Measurements from ENCODE around the gene RAI2.
A peak's percentile ranks its signal among the peaks of the same experiment; 100 is the strongest.

RAI2 gene

DNA sequence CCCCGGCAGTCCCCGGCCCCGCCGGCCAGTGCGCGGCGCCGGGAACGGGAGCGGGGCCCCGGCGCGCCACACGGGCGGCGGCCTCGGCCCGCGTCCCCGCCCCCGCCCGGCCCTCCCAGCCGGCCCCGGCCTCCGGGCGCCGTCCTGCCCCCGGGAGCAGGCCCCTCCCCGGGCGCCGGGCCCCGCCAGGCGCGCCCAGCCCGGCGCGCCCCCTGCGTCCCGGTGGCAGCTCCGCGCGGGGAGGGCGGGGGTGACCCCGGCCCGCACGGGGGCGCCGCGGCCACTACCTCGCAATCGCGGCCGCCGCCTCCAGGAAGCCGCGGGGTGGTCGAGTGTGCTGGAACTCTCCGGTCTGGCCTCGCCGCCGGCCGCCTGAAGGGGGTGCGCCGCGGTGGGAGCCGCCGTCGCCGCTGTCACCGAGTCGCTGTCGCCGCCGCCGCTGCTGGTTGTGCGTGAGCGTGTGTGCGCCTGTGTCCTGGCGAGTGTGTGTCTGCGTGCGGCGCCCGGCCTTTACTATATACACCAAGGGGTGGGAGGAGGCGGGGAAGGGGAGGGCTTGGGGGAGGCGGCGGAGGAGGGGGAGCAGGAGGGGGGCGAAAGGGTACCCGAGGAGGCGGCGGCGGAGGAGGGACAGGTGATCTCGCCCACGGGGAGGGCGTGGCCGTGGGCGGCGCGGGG, at the start of gene RAI2:
Gene RAI2 (minus strand): TSS at position 488 of the 678 bp plus-strand sequence. CDS start 59,288 bp downstream, outside the sequence.
- DNase-seq: peak; percentile 17 to 20

DNA sequence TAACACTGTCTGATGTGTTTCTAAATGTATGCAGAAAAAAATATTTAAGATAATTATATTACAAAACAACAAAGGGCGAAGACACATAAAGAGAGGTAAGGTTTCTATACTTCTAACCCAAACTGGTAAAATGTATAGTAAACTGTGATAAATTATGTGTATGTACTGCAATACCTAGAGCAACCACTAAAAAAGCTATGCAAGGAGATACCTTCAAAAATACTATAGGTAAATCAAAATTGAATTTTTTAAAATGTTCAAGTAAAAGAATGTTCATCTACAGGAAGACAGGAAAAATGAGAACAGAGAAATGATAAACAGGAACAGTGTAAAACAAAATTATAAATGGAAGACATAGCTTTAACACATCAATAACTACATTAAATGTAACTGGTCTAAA, 27.3 kb upstream of the RAI2 start:
- no peak for DNase-seq

DNA sequence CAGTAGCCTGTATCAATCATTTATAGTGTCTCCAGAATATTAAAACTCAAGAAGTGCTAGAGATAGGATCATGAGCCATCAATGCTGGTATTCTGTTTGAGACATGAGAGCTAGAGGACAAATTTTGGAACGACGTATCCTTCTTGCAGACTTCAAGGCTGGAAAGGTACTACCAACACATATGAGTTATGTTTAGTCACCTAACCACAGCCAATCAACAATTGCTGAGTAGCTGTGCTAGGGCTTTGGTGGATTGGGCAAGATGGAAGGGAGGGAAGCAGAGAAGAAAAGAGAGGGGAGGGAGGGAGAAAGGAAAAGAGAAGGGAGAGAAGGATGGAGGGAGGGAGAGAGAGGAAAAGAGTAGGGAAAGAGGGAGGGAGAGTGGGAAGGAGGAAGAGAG, 21.6 kb upstream of the RAI2 start:
- no peak for DNase-seq

DNA sequence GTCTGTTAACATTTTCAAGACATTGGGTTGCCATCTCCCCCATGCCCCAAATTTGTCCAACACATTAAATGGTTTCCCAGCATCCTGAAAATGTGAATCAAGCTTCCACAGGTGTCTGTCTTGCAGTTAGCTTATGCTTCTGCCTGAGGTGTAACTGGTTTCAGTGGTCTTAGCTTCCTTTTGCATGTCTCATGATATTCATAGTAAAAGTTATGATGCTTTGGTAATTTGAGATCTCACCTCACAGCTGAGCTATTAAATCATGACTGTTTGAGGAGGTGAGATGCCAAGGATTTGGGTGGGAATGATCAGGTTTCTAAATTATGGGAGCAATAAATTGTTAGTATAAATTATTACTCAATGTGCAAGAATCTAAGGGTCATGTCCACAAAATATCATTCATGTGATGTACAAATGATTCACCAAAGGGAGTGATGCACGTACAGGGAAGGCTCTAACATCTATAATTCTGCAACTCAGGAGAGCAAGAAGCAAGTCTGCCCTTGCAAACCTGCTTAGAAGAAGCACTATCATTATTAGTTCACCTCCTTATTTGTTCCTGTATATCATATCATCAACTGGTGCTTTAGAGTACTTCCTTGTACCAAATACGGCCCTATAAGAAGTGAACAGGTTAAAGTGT, 17.1 kb upstream of the RAI2 start:
- DNase-seq: no peak

DNA sequence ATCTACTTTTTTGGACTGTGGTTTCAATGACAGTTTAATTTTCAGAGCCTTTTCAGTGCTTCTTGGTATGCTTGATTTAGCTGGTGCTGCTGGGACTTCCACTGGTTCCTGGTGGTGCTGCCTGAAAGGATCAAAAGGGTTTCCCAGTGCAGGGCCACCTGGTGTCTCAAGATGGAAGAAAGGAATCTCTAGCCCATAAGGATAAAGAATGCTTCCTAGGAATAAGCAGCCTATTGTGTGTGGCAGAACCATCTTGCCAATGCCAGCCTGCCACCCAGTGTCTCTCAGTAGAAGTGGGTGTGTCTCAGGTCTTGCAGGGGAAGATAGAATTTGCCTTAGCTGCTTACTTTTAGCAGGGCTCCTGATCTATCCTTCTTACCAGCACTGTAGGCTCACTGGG, 15.0 kb upstream of the RAI2 start:
- DNase-seq: no peak

DNA sequence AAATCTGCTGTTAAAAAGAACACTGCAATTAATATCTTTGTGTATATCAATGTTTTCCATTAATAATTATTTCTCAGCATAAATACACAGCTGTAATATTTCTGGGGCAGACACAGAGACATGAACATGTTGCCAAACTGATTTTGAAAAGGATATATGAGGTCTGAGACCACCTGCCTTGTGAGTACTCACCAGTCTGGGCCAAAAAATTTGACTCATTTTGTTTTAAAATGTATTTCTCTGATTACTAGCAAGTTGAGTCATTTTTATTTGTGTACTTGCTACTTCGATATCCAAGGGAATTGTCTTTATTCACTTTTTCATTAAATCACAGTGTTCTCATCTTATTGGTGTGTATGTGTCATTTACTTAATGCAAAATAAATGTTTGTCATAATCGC, 8.5 kb upstream of the RAI2 start:
- DNase-seq: no peak

DNA sequence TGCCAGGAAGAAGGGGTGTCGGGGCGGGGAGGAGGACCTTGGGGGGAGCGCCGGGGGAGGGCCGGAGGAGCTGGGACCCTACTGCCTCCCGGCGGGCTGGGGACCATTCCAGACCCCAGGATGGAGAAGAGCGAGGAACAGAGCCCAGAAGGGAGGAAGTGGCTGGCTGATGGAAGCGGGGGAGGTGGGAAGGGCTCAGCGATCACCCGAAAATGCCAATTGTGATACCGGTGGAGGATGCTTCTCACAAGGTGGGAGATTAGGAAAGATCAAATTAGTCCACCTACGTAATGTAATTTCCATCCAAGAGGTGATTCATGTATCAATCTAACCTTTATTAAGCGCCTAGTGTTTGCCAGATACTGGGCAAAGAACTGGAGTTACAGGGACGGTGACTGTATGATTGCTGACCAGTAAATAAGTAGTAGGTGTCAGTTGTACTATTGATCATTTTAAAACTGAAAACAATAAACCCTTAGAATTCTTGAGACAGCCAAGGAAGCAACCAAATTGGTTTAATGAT, 452 bp upstream of the RAI2 start:
- DNase-seq: no peak

DNA sequence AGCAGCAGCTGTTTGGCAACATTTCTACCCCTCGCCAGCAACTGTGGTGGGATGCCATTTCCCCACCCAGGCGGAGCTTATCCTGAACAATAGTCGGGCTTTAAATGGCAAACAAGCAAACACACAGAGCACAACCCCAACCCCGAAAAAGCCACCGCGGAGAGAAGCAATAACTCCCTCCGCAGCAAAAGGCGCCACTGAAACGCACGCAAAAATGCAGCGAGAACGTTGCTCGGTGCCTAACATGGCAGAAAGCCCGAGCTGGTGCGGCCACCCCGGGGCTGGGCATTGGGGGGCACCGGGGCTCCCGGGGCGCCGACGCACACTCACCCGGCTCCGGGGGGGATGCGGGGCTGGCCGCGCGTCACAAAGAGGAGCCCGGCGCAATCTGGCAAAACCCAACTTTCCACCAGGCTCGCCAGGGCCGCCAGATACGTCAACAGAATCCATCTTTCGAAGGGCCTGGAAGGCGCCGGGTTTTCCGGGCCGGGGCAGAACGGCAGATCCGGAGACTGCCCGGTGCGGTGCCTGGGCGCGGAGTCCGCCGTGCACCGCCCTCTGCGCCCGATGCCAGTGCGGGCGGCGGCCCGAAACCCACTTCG, 818 bp downstream of the RAI2 start:
- DNase-seq: no peak

DNA sequence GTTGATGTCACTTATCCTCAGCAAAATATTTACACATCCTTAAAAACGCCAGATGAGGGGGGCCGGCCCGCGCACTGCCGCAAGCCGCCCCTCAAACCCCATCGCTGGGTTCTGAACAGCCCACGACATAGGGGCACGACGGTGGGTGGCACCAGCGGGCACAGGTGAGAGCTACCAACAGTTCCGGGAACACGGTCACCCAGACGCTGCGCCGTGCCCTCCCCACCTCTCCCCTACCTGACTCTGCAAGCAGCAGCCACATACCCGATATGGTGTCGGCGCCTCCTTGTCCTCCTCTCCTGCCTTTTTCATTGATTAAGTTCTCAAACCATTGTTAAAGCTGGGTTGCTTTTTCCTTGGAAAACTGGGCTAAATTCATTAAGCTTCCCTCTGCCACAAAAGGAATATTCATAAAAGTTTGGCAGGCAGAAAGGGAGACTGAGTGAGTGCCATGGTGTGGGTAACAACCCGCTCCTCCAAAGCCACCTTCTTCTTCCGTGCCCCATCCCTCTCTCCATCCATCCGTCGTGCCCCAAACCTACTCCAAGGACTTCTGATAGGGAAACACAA, 1.4 kb downstream of the RAI2 start:
- DNase-seq: peak; percentile 8 to 15

DNA sequence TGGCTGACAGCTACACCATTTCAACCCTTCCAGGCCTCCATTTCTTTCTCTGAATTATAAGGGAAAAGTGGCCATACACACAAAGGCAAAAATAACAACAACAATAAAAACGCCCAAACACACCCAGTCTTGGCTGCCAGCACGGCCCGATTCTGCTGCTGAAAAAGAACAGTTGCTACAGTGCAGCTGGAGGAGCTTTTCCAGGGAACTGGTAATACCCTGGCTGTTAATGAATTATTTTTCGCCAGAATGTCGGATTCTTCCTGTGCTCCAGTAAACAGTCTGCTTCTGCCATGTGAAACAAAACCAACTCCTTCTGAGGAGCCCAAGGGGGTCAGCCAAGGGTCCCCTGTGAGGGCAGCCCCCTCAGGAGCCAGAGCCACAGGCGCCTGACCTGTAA, 6.6 kb downstream of the RAI2 start:
- no peak for DNase-seq

DNA sequence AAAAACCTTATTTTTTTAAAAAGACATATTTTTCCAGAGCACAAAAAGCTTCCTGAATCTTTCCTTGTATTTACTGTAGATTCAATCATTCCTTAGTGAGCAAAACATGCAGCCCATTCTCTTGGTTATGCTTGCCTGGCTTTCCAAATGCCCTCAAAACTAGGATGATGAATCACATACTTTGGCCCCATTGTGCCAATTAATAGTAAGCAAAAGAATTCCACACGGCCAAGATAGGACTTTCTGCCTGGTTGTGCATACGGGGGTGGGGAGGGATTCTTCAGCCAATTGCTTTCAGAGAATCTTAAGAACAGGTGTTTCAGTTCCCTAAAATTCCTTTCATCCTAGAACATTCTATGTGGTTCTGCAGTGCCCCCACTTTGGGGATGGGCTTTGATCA, 7.0 kb downstream of the RAI2 start:
- no peak for DNase-seq

DNA sequence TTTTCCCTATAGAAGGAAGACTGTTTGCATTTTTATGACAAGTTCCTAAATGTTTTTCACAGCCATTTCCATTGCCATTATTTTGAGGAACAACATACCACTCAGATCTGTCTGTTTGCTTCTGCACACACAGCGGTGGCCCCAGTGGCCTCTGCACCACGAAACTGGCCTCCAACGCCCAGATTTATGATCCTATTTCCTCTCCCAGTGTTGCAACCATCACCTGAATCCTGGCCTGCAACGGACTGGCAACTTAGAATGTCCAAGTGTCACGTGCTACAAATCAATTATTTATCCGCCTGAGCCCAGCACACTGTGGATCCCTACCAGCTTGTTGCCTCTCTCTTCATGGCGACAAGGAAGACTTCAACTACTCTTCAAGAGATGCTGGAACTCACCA, 9.2 kb downstream of the RAI2 start:
- DNase-seq: no peak

DNA sequence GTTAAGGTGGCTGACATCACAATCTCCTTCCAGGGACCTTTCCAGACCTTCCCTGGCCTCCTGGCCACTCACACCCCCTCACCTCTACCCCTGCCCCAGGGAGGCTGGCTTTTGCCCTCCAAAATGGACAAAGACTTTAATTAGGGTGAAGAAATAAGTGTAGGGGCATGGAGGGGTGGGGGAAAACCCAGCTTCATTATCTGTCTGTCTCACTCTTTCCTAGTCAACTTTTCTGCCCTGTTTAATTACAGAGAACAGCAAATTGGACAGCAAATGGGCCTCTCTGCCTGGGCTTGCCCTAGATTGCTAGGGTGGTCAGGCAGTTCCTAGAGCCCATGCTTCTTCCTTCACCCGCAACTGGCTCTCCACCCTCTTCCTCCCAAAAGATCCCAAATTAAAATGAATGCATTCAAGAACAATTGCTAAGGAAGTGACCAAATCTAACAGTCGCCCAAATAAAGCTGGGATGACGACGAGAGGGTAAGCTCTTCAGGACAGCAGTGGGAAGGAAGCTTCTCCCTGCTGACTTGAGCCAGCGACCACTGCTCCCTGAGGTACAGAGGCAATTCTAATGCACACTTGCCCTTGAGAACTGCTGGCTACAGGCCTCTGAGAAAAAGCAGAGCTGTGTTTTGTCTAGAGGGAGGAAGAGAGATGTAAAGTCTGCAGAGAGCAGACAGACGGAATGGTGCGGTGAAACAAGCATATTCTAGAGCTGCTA, 12.4 kb downstream of the RAI2 start:
- DNase-seq: no peak

DNA sequence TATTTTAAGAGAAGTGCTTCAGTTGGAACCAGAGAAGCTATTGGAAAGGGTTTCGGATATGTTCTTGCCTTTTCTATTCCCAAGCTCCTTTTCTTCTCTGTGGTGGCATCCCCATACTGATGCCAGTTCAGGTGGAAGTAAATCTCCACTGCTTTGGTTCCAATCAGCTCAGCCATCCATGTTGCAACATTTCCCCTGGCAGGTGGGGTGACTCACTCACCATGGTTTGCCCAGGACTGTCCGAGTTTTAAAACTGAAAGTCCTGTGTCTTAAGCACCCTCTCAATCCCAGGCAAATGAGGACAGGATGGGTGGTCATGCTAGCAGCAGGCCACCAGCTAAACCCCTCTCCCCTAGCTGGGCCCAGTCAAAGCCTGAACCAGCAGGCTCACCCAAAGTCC, 15.1 kb downstream of the RAI2 start:
- DNase-seq: no peak

DNA sequence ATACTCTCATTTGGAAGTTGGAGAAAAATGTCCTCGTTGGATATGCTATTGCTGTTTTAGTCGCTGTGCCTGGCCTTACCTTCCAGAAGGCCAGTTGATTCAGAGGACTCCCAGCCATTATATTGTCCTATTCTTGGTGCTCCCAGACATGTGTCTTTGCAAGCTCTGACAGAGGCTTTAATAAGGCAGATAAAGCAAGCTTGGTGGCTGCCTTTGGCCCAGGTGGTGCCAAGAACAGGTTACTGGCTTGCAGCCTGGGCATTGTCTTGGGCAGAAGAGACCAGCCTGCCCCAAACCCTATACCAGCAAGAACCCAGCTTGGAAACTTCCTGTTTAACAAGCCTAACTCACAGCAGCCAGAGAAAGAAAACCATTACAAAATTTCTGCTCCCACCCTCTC, 16.9 kb downstream of the RAI2 start:
- no peak for DNase-seq

DNA sequence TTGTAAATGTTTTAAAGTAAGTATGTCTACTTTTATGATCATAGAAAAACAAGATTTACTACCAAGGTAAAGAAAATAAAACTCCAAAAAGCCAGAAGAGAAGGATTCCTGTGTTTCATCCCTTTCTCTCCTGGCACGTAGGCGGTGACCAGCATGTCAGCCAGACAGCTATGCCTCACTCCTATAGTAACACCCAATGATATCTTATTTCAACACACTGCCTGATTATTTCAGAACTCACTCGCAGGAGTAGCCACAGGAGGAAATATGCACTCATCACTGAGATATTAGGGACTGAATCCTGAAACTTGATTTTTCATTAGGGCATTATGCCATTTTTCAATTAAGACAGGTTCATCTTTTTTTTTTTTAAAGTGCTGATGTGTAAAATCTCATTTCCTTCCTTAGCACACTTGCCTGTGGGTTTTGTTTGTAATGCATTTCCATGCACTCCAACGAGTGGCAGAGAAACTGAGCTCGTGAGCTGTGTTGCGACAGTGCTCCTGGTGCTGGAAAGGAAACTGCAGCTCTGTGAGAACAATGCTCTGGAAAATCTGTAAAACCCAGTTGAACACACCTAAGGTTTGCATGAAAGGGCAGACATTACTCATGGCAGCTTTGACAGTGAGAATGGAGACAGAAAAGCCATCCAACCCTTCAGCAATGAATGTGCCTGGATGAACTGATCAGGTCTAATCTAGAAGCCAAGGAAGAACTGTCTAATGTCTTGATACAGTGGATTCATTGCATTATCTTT, 18.2 kb downstream of the RAI2 start:
- no peak for DNase-seq

DNA sequence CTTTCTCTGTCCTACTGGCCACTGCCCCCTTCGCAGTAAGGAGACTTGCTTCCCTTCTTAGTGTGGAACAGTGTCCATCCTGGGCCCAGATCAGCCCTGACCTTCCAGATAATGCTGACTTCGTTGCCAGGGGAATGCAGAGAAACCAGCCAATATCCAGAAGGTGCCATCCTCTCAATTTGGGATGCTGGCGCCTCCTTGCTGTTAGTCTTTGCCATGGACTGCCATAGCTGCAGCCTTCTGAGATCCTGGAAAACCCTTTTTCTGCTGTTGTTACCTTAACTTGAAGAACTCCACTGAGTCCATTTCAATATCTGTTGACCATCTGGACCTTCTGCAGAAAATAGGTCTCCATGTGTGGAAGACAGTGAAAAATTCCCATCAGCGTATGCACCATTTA, 21.8 kb downstream of the RAI2 start:
- no peak for DNase-seq

DNA sequence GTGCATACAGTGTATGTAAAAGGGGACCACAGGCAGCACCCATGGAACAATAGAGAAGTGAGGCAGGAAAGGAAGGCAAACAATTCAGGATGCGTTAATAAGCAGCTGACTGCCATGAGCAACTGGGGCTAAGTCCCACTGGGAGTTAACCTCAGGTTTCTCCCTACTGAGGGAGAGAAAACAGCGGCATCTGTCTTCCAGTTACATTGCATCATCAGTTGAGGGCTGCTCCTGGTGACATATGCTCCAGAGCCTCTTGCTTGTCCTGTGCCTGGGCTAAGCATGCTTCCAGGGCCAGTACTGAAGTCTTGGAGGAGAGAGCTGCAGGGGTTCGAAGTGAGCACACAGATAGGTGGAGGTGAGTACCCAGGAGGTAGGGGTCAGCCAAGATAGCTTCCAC, 24.3 kb downstream of the RAI2 start:
- no peak for DNase-seq

DNA sequence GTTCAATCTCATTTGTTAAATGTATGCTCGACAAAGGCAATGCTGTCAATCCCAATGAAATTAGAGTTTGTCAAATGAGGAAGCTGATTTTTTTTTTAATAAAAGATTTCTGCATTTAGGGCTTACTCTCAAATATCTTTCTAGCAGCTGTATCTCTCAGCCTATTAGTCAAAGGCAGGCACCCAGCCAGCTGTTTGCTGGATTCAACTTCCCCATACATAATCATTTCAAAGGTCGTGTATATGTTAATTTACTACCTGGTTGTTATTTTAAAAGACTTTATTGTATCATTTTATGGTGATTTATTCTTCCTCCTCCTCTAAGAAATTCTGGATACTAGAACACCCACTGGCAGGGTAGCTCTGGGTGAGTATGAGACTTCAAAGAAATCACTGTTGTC, 27.1 kb downstream of the RAI2 start:
- DNase-seq: no peak

DNA sequence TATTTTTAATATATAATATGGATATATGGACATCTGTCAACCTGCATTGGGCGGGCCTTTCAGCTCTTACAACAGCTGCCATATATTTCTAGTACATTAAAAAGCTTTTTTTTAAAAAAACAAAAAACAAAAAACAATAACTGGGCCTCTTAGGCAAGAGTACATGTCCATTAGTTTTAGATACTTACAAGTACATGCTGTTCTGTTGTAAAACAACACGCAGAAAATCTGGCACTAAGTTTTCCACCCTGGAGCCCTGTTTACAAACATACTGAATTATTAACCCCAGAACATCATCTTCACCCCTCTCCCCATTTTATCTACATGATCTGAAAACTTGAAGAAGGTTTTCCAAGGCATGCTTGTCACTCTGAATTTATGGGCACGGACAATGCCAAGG, 29.8 kb downstream of the RAI2 start:
- no peak for DNase-seq

DNA sequence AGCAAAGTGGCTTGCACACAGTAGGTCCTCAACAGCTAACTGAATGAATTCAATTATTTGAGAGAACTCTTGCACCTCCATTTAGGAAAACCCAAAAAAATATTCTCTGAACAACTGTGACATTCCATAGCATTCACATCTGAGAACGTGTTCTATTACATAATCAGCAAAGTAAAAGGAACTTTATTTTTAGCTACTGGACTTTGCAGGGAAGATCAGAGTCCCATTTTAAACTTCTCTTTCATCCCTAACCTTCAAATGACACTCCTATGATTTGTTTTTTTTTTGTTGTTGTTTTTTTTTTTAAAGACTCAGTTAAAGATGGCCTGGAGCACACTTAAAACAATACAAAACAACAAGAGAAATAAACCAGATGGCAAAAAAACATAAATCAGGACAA, 30.9 kb downstream of the RAI2 start:
- DNase-seq: no peak

DNA sequence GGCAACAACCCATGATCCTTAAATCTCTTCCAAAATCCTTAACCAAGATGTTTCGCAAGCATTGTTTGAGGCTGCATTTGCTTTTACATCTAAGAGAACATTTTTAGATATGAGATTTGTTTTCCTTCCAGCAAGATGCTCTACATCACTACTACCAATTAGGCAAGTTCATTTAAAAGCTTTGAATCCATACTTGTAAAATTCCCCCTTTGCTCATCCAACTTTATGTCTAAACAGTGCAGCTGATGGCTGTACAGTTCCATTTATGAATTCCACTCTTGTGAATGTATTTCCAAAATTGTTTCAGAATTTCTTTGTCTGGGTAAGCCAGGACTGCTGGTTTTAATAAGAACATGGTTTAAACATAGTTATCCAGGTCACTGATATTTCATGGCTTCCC, 31.5 kb downstream of the RAI2 start:
- DNase-seq: no peak

DNA sequence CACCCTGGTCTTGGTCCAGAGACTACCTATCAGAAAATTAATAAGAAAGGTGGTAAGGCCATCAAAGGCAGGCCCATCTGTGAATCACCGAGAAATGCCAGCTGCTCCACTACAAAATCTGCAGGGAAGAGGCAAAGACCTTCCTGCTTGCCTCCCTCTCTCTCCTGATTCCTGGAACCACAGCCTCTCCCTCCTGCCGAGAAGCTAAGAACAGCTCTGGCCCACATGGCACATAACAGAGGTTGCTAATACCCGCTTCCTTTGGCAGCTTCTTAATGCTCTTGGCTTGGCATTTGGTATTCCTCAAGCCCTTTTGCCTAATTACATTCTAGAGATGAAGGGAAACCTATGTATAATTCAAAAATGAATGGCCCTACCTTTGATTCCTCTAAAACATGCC, 32.9 kb downstream of the RAI2 start:
- no peak for DNase-seq
